HepG2 (cell line): ENCODE data around the gene GPR4. TPM values are rescaled to one million over a fixed set of nuclear protein-coding genes. Genes with fewer than 3 reads are reported as not detected.

Source experiments
- BRCA1 ChIP-seq: sonication (generic); formaldehyde crosslinking; IDR thresholded peaks from 2 replicates; pipeline ENCODE4 v1.4.0; 2020; ENCODE audit warnings: missing genetic modification reagents
- CENPBD1 ChIP-seq: sonication (generic); formaldehyde crosslinking; IDR thresholded peaks from 2 replicates; pipeline ENCODE4 v1.8.0; 2022; ENCODE audit warnings: missing genetic modification reagents, low read depth, mild to moderate bottlenecking, borderline replicate concordance
- DRAP1 ChIP-seq: IDR thresholded peaks from 2 replicates; pipeline ENCODE4 v1.6.1; 2016; ENCODE audit warnings: missing genetic modification reagents, missing compliant biosample characterization
- GLI4 ChIP-seq: sonication (generic); formaldehyde crosslinking; IDR thresholded peaks from 2 replicates; pipeline ENCODE4 v1.5.1; 2020; ENCODE audit warnings: missing genetic modification reagents, mild to moderate bottlenecking, moderate library complexity, borderline replicate concordance
- JARID2 ChIP-seq: sonication (generic); formaldehyde crosslinking; IDR thresholded peaks from 2 replicates; pipeline ENCODE4 v1.8.1; 2023; ENCODE audit warnings: missing genetic modification reagents, inconsistent platforms; ENCODE audit not compliant: insufficient replicate concordance
- RBFOX2 ChIP-seq: fragments of 200-400 bp; formaldehyde crosslinking; IDR thresholded peaks from 2 replicates; pipeline ENCODE4 v1.6.1; 2017; ENCODE audit warnings: low read depth, mild to moderate bottlenecking, low read length
- TAF1 ChIP-seq: sonication (generic); formaldehyde crosslinking; IDR thresholded peaks from 2 replicates; pipeline ENCODE4 v1.4.0; 2020; ENCODE audit warnings: missing genetic modification reagents
- TRAFD1 ChIP-seq: sonication (generic); formaldehyde crosslinking; IDR thresholded peaks from 2 replicates; pipeline ENCODE4 v1.5.1; 2020; ENCODE audit warnings: missing genetic modification reagents, mild to moderate bottlenecking, borderline replicate concordance
- XRCC5 ChIP-seq: fragments of 200-400 bp; formaldehyde crosslinking; optimal IDR thresholded peaks from 2 replicates; pipeline ENCODE3; 2017; ENCODE audit warnings: mild to moderate bottlenecking, low read length
- ZFP62 ChIP-seq: sonication (generic); formaldehyde crosslinking; IDR thresholded peaks from 2 replicates; pipeline ENCODE4 v1.4.0; 2020; ENCODE audit warnings: missing genetic modification reagents
- ZNF280D ChIP-seq: sonication (generic); formaldehyde crosslinking; IDR thresholded peaks from 2 replicates; pipeline ENCODE4 v1.5.1; 2020; ENCODE audit warnings: mild to moderate bottlenecking, missing genetic modification reagents
- ZNF549 ChIP-seq: sonication (generic); formaldehyde crosslinking; IDR thresholded peaks from 2 replicates; pipeline ENCODE4 v1.5.0; 2020; ENCODE audit warnings: missing genetic modification reagents
- ZNF687 ChIP-seq: sonication (generic); formaldehyde crosslinking; IDR thresholded peaks from 2 replicates; pipeline ENCODE4 v1.5.1; 2020; ENCODE audit warnings: mild to moderate bottlenecking, missing genetic modification reagents, moderate library complexity
- ZNF704 ChIP-seq: sonication (generic); formaldehyde crosslinking; IDR thresholded peaks from 2 replicates; pipeline ENCODE4 v1.8.1; 2023; ENCODE audit warnings: mild to moderate bottlenecking, inconsistent platforms, moderate library complexity, missing genetic modification reagents, borderline replicate concordance
- ZSCAN25 ChIP-seq: sonication (generic); formaldehyde crosslinking; IDR thresholded peaks from 2 replicates; pipeline ENCODE4 v1.8.0; 2022; ENCODE audit warnings: mild to moderate bottlenecking, missing genetic modification reagents
- ZSCAN9 ChIP-seq: IDR thresholded peaks from 2 replicates; pipeline ENCODE4 v1.6.1; 2016; ENCODE audit warnings: borderline replicate concordance
- polyA plus RNA-seq, 8 experiments: library from polyadenylated mRNA; depleted of rRNA in 3 of 8; stranded (reverse) in 7 of 8; unstranded in 1 of 8; fragments of >200 nt; fragmentation: Illumina TruSeq in 4 of 8; extraction: Trizol in 4 of 8; gene quantifications; 2 replicates each; pipeline versions ENCODE4 v1.2.1 to v1.2.3, GENCODE V29; 2011 to 2016; ENCODE audit warnings: low read depth in 4 of 8, missing spikeins in 1 of 8, mixed read lengths in 1 of 8; ENCODE audit not compliant: insufficient read depth in 1 of 8
- total RNA-seq, 5 experiments: library from RNA; depleted of rRNA; stranded (reverse); fragments of >200 nt; fragmentation: Illumina TruSeq; extraction: Trizol; gene quantifications; 2 replicates each; pipeline ENCODE4 v1.2.3, GENCODE V29; 2016; ENCODE audit warnings: low read depth in 1 of 5

The GPR4 gene
- total and polyA plus RNA-seq, 2 of the 13 experiments (the other 11 are each of a cell fraction or from before 2014, with no cell fraction given) = 0.15 TPM; not detected in 1

- TF ChIP-seq ZNF687 (peak; percentile 81), ZSCAN25 (CRISPR knock-in tag) (no peak), ZSCAN9 (CRISPR knock-in tag) (peak; percentile 37; the same call in 1 of the 2 replicates), JARID2 (CRISPR knock-in tag) (no peak), RBFOX2 (no peak), GLI4 (CRISPR knock-in tag) (no peak), ZFP62 (CRISPR knock-in tag) (no peak), ZNF280D (CRISPR knock-in tag) (no peak), CENPBD1 (no peak), TRAFD1 (CRISPR knock-in tag) (no peak), BRCA1 (CRISPR knock-in tag) (no peak), ZNF704 (CRISPR knock-in tag) (no peak), ZNF549 (no peak), TAF1 (CRISPR knock-in tag) (peak; percentile 40; the same call in 1 of the 2 replicates), DRAP1 (peak; percentile 17; the same call in 1 of the 2 replicates), XRCC5 (peak; percentile 71)
These were observed 5.3 kb upstream of the GPR4 start (continued) for GRCh38 chr19:45607071-45608029.
